ENCODE data around the gene C17orf67.

C17orf67 gene

GRCh38 chr17:56833809-56834379, at the start of gene C17orf67, which contains the start of gene DGKE:
C17orf67 (minus strand) TSS chr17:56833920; CDS start chr17:56815810, 18,110 bp downstream.
DGKE (plus strand) TSS chr17:56834151; CDS start chr17:56834796, 645 bp downstream.
- DNase-seq (ENCODE audit: low read depth in 1 of 2, low spot score in 1 of 2): peak; percentile 98 to 99

- DNase-seq (ENCODE audit: low read depth in 1 of 2, low spot score in 1 of 2): no peak
Measured at GRCh38 chr17:56881685-56882295, 48.1 kb upstream of the C17orf67 start.

- no peak for DNase-seq (ENCODE audit: low read depth in 1 of 2, low spot score in 1 of 2)
Measured at GRCh38 chr17:56880571-56880970, 46.9 kb upstream of the C17orf67 start.

GRCh38 chr17:56880133-56880532, 46.4 kb upstream of the C17orf67 start:
- no peak for DNase-seq (ENCODE audit: low read depth in 1 of 2, low spot score in 1 of 2)

GRCh38 chr17:56879280-56879679, 45.6 kb upstream of the C17orf67 start:
- DNase-seq (ENCODE audit: low read depth in 1 of 2, low spot score in 1 of 2): no peak

- DNase-seq (ENCODE audit: low read depth in 1 of 2, low spot score in 1 of 2): no peak
Measured at GRCh38 chr17:56876766-56877179, 43.1 kb upstream of the C17orf67 start.

- no peak for DNase-seq (ENCODE audit: low read depth in 1 of 2, low spot score in 1 of 2)
Measured at GRCh38 chr17:56870081-56870651, 36.4 kb upstream of the C17orf67 start.

GRCh38 chr17:56868716-56869115, 35.0 kb upstream of the C17orf67 start:
- DNase-seq (ENCODE audit: low read depth in 1 of 2, low spot score in 1 of 2): no peak

GRCh38 chr17:56867948-56868376, 34.2 kb upstream of the C17orf67 start:
- no peak for DNase-seq (ENCODE audit: low read depth in 1 of 2, low spot score in 1 of 2)

- DNase-seq (ENCODE audit: low read depth in 1 of 2, low spot score in 1 of 2): no peak
Measured at GRCh38 chr17:56866496-56866895, 32.8 kb upstream of the C17orf67 start.

- no peak for DNase-seq (ENCODE audit: low read depth in 1 of 2, low spot score in 1 of 2)
Measured at GRCh38 chr17:56866076-56866475, 32.4 kb upstream of the C17orf67 start.

GRCh38 chr17:56863974-56864373, 30.3 kb upstream of the C17orf67 start:
- no peak for DNase-seq (ENCODE audit: low read depth in 1 of 2, low spot score in 1 of 2)

- no peak for DNase-seq (ENCODE audit: low read depth in 1 of 2, low spot score in 1 of 2)
Measured at GRCh38 chr17:56861899-56862298, 28.2 kb upstream of the C17orf67 start.

- no peak for DNase-seq (ENCODE audit: low read depth in 1 of 2, low spot score in 1 of 2)
Measured at GRCh38 chr17:56851008-56851407, 17.3 kb upstream of the C17orf67 start.

- DNase-seq (ENCODE audit: low read depth in 1 of 2, low spot score in 1 of 2): no peak
Measured at GRCh38 chr17:56850591-56850990, 16.9 kb upstream of the C17orf67 start.

GRCh38 chr17:56849131-56849530, 15.4 kb upstream of the C17orf67 start:
- no peak for DNase-seq (ENCODE audit: low read depth in 1 of 2, low spot score in 1 of 2)

- DNase-seq (ENCODE audit: low read depth in 1 of 2, low spot score in 1 of 2): no peak
Measured at GRCh38 chr17:56847106-56847505, 13.4 kb upstream of the C17orf67 start.

GRCh38 chr17:56845934-56846333, 12.2 kb upstream of the C17orf67 start:
- DNase-seq (ENCODE audit: low read depth in 1 of 2, low spot score in 1 of 2): no peak

- no peak for DNase-seq (ENCODE audit: low read depth in 1 of 2, low spot score in 1 of 2)
Measured at GRCh38 chr17:56842577-56842976, 8.9 kb upstream of the C17orf67 start.

- no peak for DNase-seq (ENCODE audit: low read depth in 1 of 2, low spot score in 1 of 2)
Measured at GRCh38 chr17:56838687-56839086, 5.0 kb upstream of the C17orf67 start.

GRCh38 chr17:56835264-56835585, 1.5 kb upstream of the C17orf67 start:
- no peak for DNase-seq (ENCODE audit: low read depth in 1 of 2, low spot score in 1 of 2)

- peak; percentile 59 to 63 for DNase-seq (ENCODE audit: low read depth in 1 of 2, low spot score in 1 of 2)
Measured at GRCh38 chr17:56834380-56835263, 902 bp upstream of the C17orf67 start.

All from activated T-helper 1 cell treated with anti-CD3 and anti-CD28 coated beads, Interleukin-2, amount 50 U/mL, for 16 hours (primary cell).